ENCODE data around the gene GNG7. TPM values are rescaled to one million over a fixed set of nuclear protein-coding genes. Genes with fewer than 3 reads are reported as not detected.

The GNG7 gene
- total RNA-seq, 1 donor from 2014 or later = 8.5 TPM

DNA sequence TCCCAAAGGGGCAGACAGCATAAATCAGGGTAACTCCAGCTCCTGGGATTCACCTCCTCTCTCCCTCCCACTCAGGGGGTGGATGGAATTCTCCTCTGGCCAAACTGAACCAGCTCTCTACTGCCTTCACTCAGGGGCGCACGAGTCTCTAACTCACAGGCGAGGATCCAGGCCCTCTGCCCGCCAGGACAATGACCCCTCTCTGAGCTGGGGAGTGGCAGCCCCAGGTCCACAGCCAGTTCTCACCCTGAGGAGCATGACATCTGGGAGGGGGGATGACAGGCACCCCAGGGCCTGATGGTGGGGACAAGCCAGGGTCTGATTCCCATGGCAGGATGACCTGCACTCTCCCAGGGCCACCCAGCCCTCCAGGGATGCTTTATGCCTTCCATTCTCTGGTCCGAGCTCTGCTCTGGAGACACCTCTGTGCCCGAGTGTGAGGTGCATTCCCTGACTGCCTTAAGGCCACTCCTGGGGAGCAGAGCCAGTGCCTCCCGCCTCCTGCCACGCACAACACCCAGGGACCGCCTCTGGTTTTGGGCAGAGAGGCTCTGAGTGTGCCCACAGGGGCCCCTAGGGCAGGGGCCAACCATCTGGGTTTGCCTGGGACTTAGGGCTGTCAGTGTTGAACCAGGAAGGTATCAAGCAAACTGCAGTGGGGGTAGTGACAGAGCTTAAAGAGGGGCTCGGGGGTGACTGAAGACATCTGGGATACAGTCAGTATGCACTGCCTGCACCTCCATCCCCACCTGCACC lies 66.2 kb downstream of the GNG7 start:
- TF ChIP-seq, protein P1, sequence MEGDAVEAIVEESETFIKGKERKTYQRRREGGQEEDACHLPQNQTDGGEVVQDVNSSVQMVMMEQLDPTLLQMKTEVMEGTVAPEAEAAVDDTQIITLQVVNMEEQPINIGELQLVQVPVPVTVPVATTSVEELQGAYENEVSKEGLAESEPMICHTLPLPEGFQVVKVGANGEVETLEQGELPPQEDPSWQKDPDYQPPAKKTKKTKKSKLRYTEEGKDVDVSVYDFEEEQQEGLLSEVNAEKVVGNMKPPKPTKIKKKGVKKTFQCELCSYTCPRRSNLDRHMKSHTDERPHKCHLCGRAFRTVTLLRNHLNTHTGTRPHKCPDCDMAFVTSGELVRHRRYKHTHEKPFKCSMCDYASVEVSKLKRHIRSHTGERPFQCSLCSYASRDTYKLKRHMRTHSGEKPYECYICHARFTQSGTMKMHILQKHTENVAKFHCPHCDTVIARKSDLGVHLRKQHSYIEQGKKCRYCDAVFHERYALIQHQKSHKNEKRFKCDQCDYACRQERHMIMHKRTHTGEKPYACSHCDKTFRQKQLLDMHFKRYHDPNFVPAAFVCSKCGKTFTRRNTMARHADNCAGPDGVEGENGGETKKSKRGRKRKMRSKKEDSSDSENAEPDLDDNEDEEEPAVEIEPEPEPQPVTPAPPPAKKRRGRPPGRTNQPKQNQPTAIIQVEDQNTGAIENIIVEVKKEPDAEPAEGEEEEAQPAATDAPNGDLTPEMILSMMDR (IDR thresholded peaks at IDR 0.05; ENCODE audit: unreplicated experiment) = no peak
- H3K27me3 Mint-ChIP-seq (ENCODE audit: low read depth) = peaks cover 17% of the 10 kb centered on the region
- no peak for DNase-seq (ENCODE audit: low spot score in 2 of 2, unreplicated experiment in 2 of 2)
- H3K4me1 Mint-ChIP-seq = peaks cover 6% of the 10 kb centered on the region
- no peak overlapping the region for H3K4me3 Mint-ChIP-seq
- no peak overlapping the region for H3K27ac Mint-ChIP-seq
- no peaks in the 10 kb centered on the region for H3K36me3 Mint-ChIP-seq
- H3K9me3 Mint-ChIP-seq = no peaks in the 10 kb centered on the region

DNA sequence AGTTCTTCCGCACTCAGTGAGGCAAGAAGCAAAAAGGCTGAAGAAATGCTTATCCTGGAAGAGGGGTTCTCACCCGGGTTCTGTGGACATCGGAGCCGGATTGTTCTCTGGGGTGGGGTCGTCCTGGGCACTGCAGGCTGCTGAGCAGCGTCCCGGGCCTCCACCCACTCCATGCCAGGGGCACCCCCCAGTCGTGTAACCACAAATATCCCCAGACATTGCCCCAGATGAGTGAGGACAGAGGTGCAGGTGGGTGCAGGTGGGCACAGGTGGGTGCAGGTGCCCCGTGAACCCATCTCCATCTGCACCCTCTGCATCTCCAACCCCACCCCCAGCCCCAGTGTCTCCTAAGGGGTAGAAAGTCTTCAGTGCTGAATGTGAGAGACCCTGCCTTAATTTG lies 67.5 kb downstream of the GNG7 start:
- no peak for DNase-seq (ENCODE audit: low spot score in 2 of 2, unreplicated experiment in 2 of 2)
- TF ChIP-seq, protein P1 (IDR thresholded peaks at IDR 0.05; ENCODE audit: unreplicated experiment) = no peak
- no peaks in the 10 kb centered on the region for H3K9me3 Mint-ChIP-seq
- H3K27me3 Mint-ChIP-seq (ENCODE audit: low read depth) = peaks cover 15% of the 10 kb centered on the region
- no peak overlapping the region for H3K27ac Mint-ChIP-seq
- H3K4me3 Mint-ChIP-seq = no peak overlapping the region
- H3K4me1 Mint-ChIP-seq = peaks cover 6% of the 10 kb centered on the region
- no peaks in the 10 kb centered on the region for H3K36me3 Mint-ChIP-seq

DNA sequence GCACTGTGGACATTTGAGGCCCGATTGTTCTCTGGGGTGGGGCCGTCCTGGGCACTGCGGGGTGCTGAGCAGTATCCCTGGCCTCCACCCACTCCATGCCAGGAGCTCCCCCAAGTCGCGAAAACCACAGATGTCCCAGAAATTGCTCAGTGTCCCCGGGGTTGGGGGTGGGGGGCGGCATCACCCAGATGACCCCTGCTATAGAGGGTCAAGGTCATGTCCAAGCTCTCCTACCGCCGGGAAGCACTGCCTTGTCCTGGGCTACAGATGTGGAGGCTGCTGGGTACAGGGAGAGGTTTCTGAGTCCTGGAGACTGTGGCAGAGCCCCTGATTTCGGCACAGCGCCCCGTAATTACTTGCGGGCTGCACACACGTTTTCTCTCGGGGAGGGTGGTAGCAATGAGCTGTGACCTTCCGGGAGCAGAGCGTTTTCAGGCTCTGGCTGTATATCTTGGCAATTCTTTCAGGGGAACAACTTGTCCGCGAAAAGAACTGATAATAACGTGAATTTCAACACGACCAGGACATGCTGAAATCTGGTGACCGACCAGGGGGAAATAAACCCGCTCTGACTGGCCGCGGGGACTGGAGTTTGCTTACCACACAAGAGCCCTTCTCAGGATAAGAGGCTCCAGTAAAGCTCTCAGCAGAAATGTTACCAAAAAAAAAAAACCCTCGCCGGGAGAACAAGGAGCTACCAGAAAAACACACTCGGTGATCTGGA lies 68.1 kb downstream of the GNG7 start:
- peaks cover 14% of the 10 kb centered on the region for H3K27me3 Mint-ChIP-seq (ENCODE audit: low read depth)
- H3K9me3 Mint-ChIP-seq = peaks cover under 1% of the 10 kb centered on the region
- peaks cover 6% of the 10 kb centered on the region for H3K4me1 Mint-ChIP-seq
- no peak for DNase-seq (ENCODE audit: low spot score in 2 of 2, unreplicated experiment in 2 of 2)
- no peaks in the 10 kb centered on the region for H3K36me3 Mint-ChIP-seq
- H3K27ac Mint-ChIP-seq = no peak overlapping the region
- TF ChIP-seq, protein P1 (IDR thresholded peaks at IDR 0.05; ENCODE audit: unreplicated experiment) = no peak
- H3K4me3 Mint-ChIP-seq = no peak overlapping the region

DNA sequence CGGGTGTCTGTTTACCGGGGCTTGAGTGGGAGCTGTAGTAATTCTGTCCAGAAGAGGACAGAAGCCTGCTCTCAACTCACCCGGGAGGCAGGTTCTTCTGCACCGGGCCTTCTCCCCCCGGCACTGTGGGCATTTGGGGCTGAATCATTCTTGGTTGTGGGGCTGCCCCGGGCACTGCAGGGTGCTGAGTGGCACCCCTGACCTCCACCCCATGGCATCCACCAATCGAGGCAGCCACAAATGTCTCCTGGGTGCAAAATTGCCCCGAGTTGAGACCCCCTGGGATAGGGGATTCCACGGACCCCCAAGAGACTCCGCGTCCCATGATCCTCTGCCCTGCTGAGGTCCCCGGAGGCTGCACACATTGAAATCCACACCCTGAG lies 68.8 kb downstream of the GNG7 start:
- no peak overlapping the region for H3K4me3 Mint-ChIP-seq
- H3K27ac Mint-ChIP-seq = no peak overlapping the region
- TF ChIP-seq, protein P1 (IDR thresholded peaks at IDR 0.05; ENCODE audit: unreplicated experiment) = no peak
- H3K4me1 Mint-ChIP-seq = peaks cover 6% of the 10 kb centered on the region
- H3K9me3 Mint-ChIP-seq = peaks cover 7% of the 10 kb centered on the region
- DNase-seq (ENCODE audit: low spot score in 2 of 2, unreplicated experiment in 2 of 2) = no peak
- H3K36me3 Mint-ChIP-seq = no peaks in the 10 kb centered on the region
- H3K27me3 Mint-ChIP-seq (ENCODE audit: low read depth) = peaks cover 7% of the 10 kb centered on the region

DNA sequence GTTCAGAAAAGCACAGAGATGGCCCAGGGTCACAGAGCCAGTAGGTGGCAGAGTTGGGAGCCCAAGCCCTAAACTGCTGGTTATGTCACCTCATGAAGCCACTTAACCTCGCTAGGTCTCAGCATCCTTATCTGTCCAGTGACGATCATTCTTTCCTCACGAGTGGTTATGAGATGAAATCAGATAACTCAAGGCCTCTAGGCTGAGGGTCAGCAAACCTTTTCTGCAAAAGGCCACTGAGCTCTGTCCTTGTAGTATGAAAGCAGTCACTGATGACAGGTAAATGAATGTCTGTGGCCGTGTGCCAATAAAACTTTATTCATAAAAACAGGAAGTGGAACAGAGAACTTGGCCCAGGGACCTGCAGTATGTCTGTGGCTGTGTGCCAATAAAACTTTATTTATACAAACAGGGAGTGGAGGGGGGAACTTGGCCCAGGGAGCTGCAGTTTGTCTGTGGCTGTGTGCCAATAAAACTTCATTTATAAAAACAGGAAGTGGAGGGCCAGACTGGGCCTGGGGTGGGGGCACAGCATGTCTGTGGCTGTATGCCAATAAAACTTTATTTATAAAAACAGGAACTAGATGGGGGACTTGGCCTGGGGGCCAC lies 71.2 kb downstream of the GNG7 start:
- H3K27ac Mint-ChIP-seq = no peak overlapping the region
- H3K4me3 Mint-ChIP-seq = no peak overlapping the region
- H3K4me1 Mint-ChIP-seq = no peaks in the 10 kb centered on the region
- no peaks in the 10 kb centered on the region for H3K36me3 Mint-ChIP-seq
- no peaks in the 10 kb centered on the region for H3K27me3 Mint-ChIP-seq (ENCODE audit: low read depth)
- DNase-seq (ENCODE audit: low spot score in 2 of 2, unreplicated experiment in 2 of 2) = no peak
- H3K9me3 Mint-ChIP-seq = peaks cover 17% of the 10 kb centered on the region
- TF ChIP-seq, protein P1 (IDR thresholded peaks at IDR 0.05; ENCODE audit: unreplicated experiment) = no peak
